Measurements from ENCODE around the gene VEGFD.

VEGFD gene

DNA sequence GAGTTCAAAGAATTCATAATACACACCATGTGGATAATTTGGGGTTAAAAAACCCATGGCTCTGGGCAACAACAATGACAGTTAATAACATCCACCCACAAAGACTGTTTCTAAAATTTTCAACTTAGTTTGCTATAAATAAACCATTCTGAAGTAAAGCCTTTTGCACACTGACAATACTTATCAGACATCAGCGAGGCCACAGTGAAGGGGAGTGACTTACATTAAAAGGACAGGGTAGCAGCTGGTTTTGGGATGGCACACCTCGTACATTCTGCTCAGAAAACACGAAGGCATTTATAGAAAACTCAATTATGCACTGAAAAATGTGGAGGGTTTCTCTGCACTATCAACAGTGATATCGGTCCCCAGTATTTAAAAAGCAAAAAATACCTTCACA lies 63.9 kb downstream of the VEGFD start:
- Histone ChIP-seq H3K4me1 (ENCODE audit: insufficient read depth, poor library complexity, severe bottlenecking) (no peaks in the 10 kb centered on the region), H3K36me3 (ENCODE audit: low read depth) (peaks cover 28% of the 10 kb centered on the region), H3K4me3 (ENCODE audit: severe bottlenecking) (no peak overlapping the region), H3K9me3 (ENCODE audit: severe bottlenecking) (no peaks in the 10 kb centered on the region), H3K27ac (ENCODE audit: poor library complexity, severe bottlenecking) (no peak overlapping the region), H3K27me3 (ENCODE audit: insufficient read depth, poor library complexity, severe bottlenecking) (no peaks in the 10 kb centered on the region)
- DNase-seq (ENCODE audit: low spot score) (no peak), ATAC-seq (ENCODE audit: low read depth) (no peak)
- TF ChIP-seq, protein P1, sequence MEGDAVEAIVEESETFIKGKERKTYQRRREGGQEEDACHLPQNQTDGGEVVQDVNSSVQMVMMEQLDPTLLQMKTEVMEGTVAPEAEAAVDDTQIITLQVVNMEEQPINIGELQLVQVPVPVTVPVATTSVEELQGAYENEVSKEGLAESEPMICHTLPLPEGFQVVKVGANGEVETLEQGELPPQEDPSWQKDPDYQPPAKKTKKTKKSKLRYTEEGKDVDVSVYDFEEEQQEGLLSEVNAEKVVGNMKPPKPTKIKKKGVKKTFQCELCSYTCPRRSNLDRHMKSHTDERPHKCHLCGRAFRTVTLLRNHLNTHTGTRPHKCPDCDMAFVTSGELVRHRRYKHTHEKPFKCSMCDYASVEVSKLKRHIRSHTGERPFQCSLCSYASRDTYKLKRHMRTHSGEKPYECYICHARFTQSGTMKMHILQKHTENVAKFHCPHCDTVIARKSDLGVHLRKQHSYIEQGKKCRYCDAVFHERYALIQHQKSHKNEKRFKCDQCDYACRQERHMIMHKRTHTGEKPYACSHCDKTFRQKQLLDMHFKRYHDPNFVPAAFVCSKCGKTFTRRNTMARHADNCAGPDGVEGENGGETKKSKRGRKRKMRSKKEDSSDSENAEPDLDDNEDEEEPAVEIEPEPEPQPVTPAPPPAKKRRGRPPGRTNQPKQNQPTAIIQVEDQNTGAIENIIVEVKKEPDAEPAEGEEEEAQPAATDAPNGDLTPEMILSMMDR (IDR thresholded peaks at IDR 0.05; ENCODE audit: poor library complexity, severe bottlenecking): no peak

DNA sequence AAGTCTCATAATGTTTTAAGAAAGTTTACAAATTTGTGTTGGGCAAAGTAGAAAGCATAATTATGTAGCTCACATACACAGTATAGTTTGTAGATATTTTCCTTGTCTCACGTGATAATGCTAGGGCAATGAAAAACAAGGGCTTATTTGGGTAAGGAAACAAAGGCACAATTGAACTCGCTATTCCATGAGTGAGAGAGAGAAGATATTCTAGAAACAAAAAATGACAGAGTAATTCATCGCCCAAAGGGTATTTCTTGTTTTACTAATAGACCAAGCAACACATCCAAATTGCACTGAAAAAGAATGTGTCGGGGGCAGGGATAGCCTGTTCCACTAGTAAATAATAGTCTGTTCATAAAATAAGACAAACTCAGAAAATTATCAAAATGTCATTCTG lies 65.1 kb downstream of the VEGFD start:
- Histone ChIP-seq H3K27me3 (ENCODE audit: insufficient read depth, poor library complexity, severe bottlenecking) (no peaks in the 10 kb centered on the region), H3K36me3 (ENCODE audit: low read depth) (peaks cover 16% of the 10 kb centered on the region), H3K9me3 (ENCODE audit: severe bottlenecking) (no peaks in the 10 kb centered on the region), H3K4me3 (ENCODE audit: severe bottlenecking) (no peak overlapping the region), H3K27ac (ENCODE audit: poor library complexity, severe bottlenecking) (no peak overlapping the region), H3K4me1 (ENCODE audit: insufficient read depth, poor library complexity, severe bottlenecking) (no peaks in the 10 kb centered on the region)
- no peak for ATAC-seq (ENCODE audit: low read depth)
- TF ChIP-seq, protein P1 (IDR thresholded peaks at IDR 0.05; ENCODE audit: poor library complexity, severe bottlenecking): no peak
- no peak for DNase-seq (ENCODE audit: low spot score)

DNA sequence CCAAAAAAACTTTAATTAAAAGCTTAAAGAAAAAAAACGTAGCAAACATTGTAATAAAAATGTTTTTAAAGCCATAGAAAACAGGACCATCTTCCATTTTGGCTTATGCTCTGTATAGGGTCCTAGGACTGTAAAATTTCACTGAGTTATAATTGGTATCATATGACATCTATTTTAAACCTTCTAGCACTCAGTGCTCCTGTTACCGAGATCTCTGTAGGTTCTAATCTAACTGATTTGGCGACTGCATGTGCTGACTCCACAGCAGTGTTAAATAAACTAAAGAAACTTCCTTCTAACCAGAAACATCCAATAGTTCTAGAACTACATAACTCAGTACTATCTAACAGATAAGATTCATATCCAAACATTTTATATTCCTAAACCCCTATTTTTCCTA lies 68.7 kb downstream of the VEGFD start, which contains the start of gene ASB11:
ASB11 (minus strand) TSS at position 132 of the 400 bp plus-strand sequence; CDS start at position 97, 35 bp downstream.
- H3K4me1 ChIP-seq (ENCODE audit: insufficient read depth, poor library complexity, severe bottlenecking): no peaks in the 10 kb centered on the region
- TF ChIP-seq, protein P1 (IDR thresholded peaks at IDR 0.05; ENCODE audit: poor library complexity, severe bottlenecking): no peak
- DNase-seq (ENCODE audit: low spot score) (no peak), ATAC-seq (ENCODE audit: low read depth) (no peak)
- H3K27me3 ChIP-seq (ENCODE audit: insufficient read depth, poor library complexity, severe bottlenecking): no peaks in the 10 kb centered on the region
- H3K4me3 ChIP-seq (ENCODE audit: severe bottlenecking): no peak within 1 kb of the TSS
- no peaks in the 10 kb centered on the region; the same call in 1 of the 2 replicates for H3K36me3 ChIP-seq (ENCODE audit: low read depth)
- H3K27ac ChIP-seq (ENCODE audit: poor library complexity, severe bottlenecking): no peak within 1 kb of the TSS
- H3K9me3 ChIP-seq (ENCODE audit: severe bottlenecking): no peaks in the 10 kb centered on the region

DNA sequence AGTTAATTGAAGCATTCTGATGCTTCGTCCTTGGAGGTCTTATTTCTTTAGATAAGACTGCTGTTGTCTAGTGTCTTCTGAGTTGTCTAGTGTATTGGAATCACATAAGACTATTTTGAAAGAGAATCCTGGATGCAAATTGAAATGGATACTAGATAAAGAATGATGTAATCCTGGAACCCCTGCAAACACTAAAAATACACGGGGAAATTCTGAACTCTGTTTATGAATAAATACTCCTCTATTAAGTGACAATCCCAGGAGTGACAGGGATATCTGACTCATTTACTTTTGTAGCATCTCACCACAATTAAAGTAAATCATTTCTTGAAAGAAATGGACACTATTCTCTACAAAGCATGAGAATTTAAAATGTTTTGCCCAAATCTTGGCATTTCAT lies 69.7 kb downstream of the VEGFD start:
- H3K36me3 ChIP-seq (ENCODE audit: low read depth): no peaks in the 10 kb centered on the region; the same call in 1 of the 2 replicates
- no peaks in the 10 kb centered on the region for H3K4me1 ChIP-seq (ENCODE audit: insufficient read depth, poor library complexity, severe bottlenecking)
- TF ChIP-seq, protein P1 (IDR thresholded peaks at IDR 0.05; ENCODE audit: poor library complexity, severe bottlenecking): no peak
- DNase-seq (ENCODE audit: low spot score) (no peak), ATAC-seq (ENCODE audit: low read depth) (no peak)
- H3K4me3 ChIP-seq (ENCODE audit: severe bottlenecking): no peak overlapping the region
- no peaks in the 10 kb centered on the region for H3K9me3 ChIP-seq (ENCODE audit: severe bottlenecking)
- no peaks in the 10 kb centered on the region for H3K27me3 ChIP-seq (ENCODE audit: insufficient read depth, poor library complexity, severe bottlenecking)
- no peak overlapping the region for H3K27ac ChIP-seq (ENCODE audit: poor library complexity, severe bottlenecking)

DNA sequence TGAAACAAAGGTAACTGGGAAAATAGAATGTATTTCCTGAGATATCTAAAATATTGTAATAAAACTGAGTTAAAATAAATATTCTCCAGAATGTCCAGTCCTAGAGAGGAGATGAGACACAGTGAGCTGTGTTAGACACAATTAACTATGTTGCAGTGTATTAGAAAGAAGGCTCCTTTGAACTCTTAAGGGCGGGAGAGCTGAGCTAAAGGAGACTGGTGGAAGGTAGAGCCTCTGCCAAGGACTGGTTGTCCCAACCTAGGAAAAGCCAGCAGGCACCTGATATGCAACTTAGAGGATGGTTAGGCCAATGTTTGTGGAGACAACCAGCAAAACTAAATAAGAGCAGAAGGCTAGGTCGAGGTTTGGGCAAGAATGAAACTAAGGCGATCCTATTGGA lies 73.1 kb downstream of the VEGFD start:
- no peak for DNase-seq (ENCODE audit: low spot score)
- Histone ChIP-seq H3K9me3 (ENCODE audit: severe bottlenecking) (no peaks in the 10 kb centered on the region), H3K4me1 (ENCODE audit: insufficient read depth, poor library complexity, severe bottlenecking) (no peaks in the 10 kb centered on the region), H3K4me3 (ENCODE audit: severe bottlenecking) (no peak overlapping the region), H3K27me3 (ENCODE audit: insufficient read depth, poor library complexity, severe bottlenecking) (no peaks in the 10 kb centered on the region), H3K36me3 (ENCODE audit: low read depth) (no peaks in the 10 kb centered on the region), H3K27ac (ENCODE audit: poor library complexity, severe bottlenecking) (no peak overlapping the region)
- TF ChIP-seq, protein P1 (IDR thresholded peaks at IDR 0.05; ENCODE audit: poor library complexity, severe bottlenecking): no peak
- ATAC-seq (ENCODE audit: low read depth): no peak
